Stimulated activated CD4-positive, alpha-beta T cell treated with anti-CD3 and anti-CD28 coated beads, Interleukin-1b, Interleukin-23, amount 100 ng/mL, for 48 hours (primary cell): ENCODE data around the gene RANBP17.

Experiments
- DNase-seq: peaks from one replicate; pipeline ENCODE4 v3.0.0-alpha.2; 2020

RANBP17 gene

GRCh38 chr5:171323806-171324632 is 462.2 kb downstream of the RANBP17 start:
- DNase-seq, result no peak

- DNase-seq, result no peak
These were observed 468.2 kb downstream of the RANBP17 start for GRCh38 chr5:171330021-171330420.

DNA sequence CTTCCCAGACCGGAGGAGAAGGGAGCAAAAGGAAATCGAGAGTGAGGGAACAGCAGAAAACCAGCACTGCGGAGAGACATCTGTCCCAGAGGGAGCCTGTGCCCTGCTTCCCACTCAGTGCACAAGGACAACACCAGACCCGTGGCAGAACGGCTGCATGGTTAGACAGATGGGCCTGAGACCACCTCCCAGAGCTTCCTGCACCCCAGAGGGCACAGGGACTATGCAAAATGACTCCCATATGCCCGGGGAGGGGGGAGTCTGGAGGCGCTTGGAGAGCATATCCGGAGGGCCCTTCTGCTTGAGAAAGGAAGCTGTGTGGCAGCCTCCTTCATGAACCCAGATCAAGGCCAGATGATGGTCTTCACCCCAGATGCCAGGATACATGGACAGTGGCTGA is 473.8 kb downstream of the RANBP17 start:
- DNase-seq, result no peak

DNA sequence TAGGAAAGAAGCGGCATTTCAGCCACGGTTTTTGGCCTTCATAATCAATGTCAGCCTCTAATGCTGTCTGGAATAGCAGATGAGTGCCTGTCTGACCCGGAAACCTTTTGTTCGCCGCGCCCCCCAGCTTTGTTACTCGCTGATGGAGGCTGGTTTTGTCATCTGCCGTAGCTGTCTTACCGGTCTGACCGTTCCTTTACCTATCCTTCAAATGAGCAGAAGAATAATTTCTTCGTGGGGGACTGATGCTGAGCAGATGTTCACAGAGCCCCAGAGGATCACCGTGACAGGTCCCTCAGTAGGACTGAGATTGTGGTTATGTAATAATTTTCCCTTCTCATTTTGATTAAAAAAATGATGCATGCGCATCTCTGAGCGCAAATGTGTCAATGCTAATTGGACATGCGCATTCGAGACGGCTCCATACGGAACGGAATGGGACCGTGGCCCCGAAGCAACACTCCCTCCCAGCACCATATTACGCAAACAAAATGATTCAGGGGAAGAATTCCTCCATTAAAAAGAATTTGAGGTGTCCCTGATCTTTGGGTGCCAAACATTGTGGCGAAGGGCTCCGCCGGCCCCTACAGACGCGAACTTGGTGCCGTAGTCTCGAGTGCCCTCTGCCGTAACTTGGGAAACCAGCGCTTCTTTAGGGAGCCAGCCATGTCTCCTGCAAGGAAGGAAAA is 474.8 kb downstream of the RANBP17 start:
- no peak for DNase-seq

- no peak for DNase-seq
These were observed 475.4 kb downstream of the RANBP17 start for GRCh38 chr5:171337210-171337569.

DNA sequence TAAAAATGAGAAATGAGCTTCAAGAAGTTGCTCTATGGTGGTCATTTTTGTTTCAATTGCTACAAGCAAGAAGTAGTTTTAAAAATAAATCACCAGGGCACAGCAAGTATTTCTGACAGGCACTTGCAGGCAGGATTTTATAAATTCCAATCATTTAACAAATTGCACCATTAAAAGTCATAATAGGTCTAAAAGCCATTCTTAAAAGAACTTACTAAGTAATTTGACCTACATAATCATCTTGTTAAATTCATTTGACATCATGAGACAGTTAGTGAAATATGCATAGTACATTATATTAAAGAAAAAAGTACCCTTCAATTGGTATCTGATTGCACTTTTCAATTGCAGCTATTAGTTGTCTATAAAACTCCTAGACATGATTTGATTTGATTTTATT is 478.2 kb downstream of the RANBP17 start:
- DNase-seq, result no peak

DNA sequence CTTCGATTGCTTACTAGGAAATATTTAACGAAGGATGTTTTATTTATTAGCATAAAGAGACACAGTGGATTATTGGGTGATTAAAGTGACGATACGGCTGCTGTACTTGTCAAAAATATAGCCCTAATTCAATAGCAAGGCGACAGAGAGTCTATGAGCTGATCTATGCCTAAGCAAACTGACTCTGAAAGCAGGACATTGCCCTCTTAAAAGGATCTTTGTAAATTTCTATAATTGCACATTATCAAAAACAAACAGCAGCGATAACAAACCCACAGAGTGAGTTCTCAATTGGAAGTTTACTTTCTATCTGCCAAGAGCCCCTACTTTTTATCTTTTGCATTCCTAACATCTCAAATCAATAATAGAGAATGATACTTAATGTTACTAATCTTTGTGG is 478.7 kb downstream of the RANBP17 start:
- no peak for DNase-seq

GRCh38 chr5:171342362-171343111 is 480.7 kb downstream of the RANBP17 start:
- DNase-seq, result peak; percentile 16

DNA sequence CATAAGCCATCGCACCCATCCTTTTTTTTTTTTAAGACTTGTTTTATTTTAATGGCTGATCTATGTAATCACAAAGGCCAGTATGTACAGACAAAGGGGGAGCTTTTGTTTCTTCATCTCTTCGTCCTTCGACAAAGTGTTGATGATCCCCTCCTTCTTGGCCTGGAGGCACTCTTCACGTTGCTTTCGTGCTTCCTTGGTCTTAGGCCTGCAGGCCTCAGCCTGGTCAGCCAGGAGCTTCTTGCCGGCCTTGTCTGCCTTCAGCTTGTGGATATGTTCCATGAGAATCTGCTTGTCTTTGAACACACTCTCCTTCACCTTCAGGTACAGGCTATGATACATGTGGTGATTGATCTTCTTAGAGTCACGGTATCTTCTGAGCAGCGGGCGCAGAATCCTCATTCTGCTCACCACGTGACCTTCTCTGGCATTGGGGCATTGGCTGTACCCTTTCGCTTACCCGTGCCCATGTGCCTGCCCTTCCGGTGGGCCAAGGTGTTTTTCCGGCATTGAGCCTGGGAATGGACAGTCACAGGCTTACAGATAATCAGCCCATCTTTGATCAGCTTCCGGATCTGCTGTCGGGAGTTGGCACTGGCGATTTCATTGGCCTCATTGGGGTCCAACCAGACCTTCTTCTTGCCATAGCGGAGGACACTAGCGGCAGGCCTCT is 483.3 kb downstream of the RANBP17 start:
- DNase-seq, result no peak
